WTC11 (cell line): ENCODE results near the gene PRRX1. TPM values are rescaled to one million over a fixed set of nuclear protein-coding genes. Genes with fewer than 3 reads are reported as not detected.

Experiments
- ATAC-seq: fragments of 200-7000 bp; cut with Tn5 transposase; 2 replicates; pipeline ENCODE4 v1.10.0; 2021; ENCODE audit warnings: mild to moderate bottlenecking, moderate library complexity
- CTCF ChIA-PET: fragments of 300-600 bp; sonication (Branson Sonifier 250); formaldehyde crosslinking; loops from one replicate; lab custom pipeline; 2021; ENCODE audit warnings: antibody characterized with exemption; lab: Charles Lee
- POLR2A ChIA-PET: fragments of 350-600 bp; sonication (Branson Sonifier 250); formaldehyde crosslinking; loops from one replicate; lab custom pipeline; 2021; ENCODE audit warnings: antibody characterized with exemption; lab: Charles Lee
- DNase-seq: peaks from one replicate; pipeline ENCODE4 v3.0.0; 2021; ENCODE audit warnings: low spot score
- H3K27ac Mint-ChIP-seq: 2 replicates; pipeline ENCODE4 v1.8.0; 2021; ENCODE audit warnings: mixed read lengths
- H3K27me3 Mint-ChIP-seq: 2 replicates; pipeline ENCODE4 v1.8.0; 2021; ENCODE audit warnings: low read depth, mild to moderate bottlenecking, moderate library complexity, mixed read lengths
- H3K36me3 Mint-ChIP-seq: 2 replicates; pipeline ENCODE4 v1.8.0; 2021; ENCODE audit warnings: mixed read lengths
- H3K4me1 Mint-ChIP-seq: 2 replicates; pipeline ENCODE4 v1.8.0; 2022; ENCODE audit warnings: mixed read lengths
- H3K4me3 Mint-ChIP-seq: 2 replicates; pipeline ENCODE4 v1.8.0; 2021; ENCODE audit warnings: mild to moderate bottlenecking, moderate library complexity, mixed read lengths
- H3K9me3 Mint-ChIP-seq: 2 replicates; pipeline ENCODE4 v1.8.0; 2021; ENCODE audit warnings: mixed read lengths
- AFF4 ChIP-seq: sonication (generic); formaldehyde crosslinking; IDR thresholded peaks from 2 replicates; pipeline ENCODE4 v1.8.1; 2023; ENCODE audit warnings: mild to moderate bottlenecking, missing genetic modification reagents, borderline replicate concordance
- ATF2 ChIP-seq: sonication (generic); formaldehyde crosslinking; IDR thresholded peaks from 2 replicates; pipeline ENCODE4 v1.8.1; 2022; ENCODE audit warnings: low read depth, missing genetic modification reagents, borderline replicate concordance
- ATF6 ChIP-seq: sonication (generic); formaldehyde crosslinking; IDR thresholded peaks from 2 replicates; pipeline ENCODE4 v1.8.1; 2023; ENCODE audit warnings: mild to moderate bottlenecking, missing genetic modification reagents
- CDX4 ChIP-seq: fragments of 250-450 bp; sonication (Bioruptor Pico); IDR thresholded peaks from 2 replicates; pipeline ENCODE4 v1.9.0; 2021; ENCODE audit warnings: moderate library complexity, mild to moderate bottlenecking, inconsistent platforms, borderline replicate concordance
- E2F1 ChIP-seq: sonication (generic); formaldehyde crosslinking; IDR thresholded peaks from 2 replicates; pipeline ENCODE4 v1.8.0; 2022; ENCODE audit warnings: mild to moderate bottlenecking, missing genetic modification reagents
- E2F5 ChIP-seq: sonication (generic); formaldehyde crosslinking; IDR thresholded peaks from 2 replicates; pipeline ENCODE4 v1.8.1; 2022; ENCODE audit warnings: mild to moderate bottlenecking, moderate library complexity, missing genetic modification reagents
- EMX1 ChIP-seq: fragments of 250-450 bp; sonication (Bioruptor Pico); IDR thresholded peaks from 2 replicates; pipeline ENCODE4 v1.8.0; 2021; ENCODE audit warnings: mild to moderate bottlenecking
- FOXK1 ChIP-seq: sonication (generic); formaldehyde crosslinking; IDR thresholded peaks from 2 replicates; pipeline ENCODE4 v1.8.0; 2022; ENCODE audit warnings: mild to moderate bottlenecking, moderate library complexity, missing genetic modification reagents
- FOXP1 ChIP-seq: sonication (generic); formaldehyde crosslinking; IDR thresholded peaks from 2 replicates; pipeline ENCODE4 v1.8.0; 2022; ENCODE audit warnings: missing genetic modification reagents, mild to moderate bottlenecking, moderate library complexity, borderline replicate concordance
- GTF2I ChIP-seq: fragments of 250-450 bp; sonication (Bioruptor Pico); conservative IDR thresholded peaks from 2 replicates; pipeline ENCODE4 v1.4.0; 2021; ENCODE audit warnings: mild to moderate bottlenecking
- JAZF1 ChIP-seq: fragments of 250-450 bp; sonication (Bioruptor Pico); IDR thresholded peaks from 2 replicates; pipeline ENCODE4 v1.9.0; 2021; ENCODE audit warnings: moderate library complexity, mild to moderate bottlenecking, inconsistent platforms
- MLX ChIP-seq: sonication (generic); formaldehyde crosslinking; IDR thresholded peaks from 2 replicates; pipeline ENCODE4 v1.8.1; 2023; ENCODE audit warnings: mild to moderate bottlenecking, missing genetic modification reagents, moderate library complexity
- MXD4 ChIP-seq: fragments of 250-450 bp; sonication (Bioruptor Pico); IDR thresholded peaks from 2 replicates; pipeline ENCODE4 v1.8.0; 2021; ENCODE audit warnings: mild to moderate bottlenecking, moderate library complexity, borderline replicate concordance
- NFATC4 ChIP-seq: fragments of 250-450 bp; sonication (Bioruptor Pico); IDR thresholded peaks from 2 replicates; pipeline ENCODE4 v1.9.0; 2021; ENCODE audit warnings: mild to moderate bottlenecking
- PRRX2 ChIP-seq: fragments of 250-450 bp; sonication (Bioruptor Pico); IDR thresholded peaks from 2 replicates; pipeline ENCODE4 v1.8.0; 2021; ENCODE audit warnings: mild to moderate bottlenecking
- SMAD4 ChIP-seq: sonication (generic); formaldehyde crosslinking; IDR thresholded peaks from 2 replicates; pipeline ENCODE4 v1.8.0; 2022; ENCODE audit warnings: mild to moderate bottlenecking, missing genetic modification reagents
- TP53 ChIP-seq: sonication (generic); formaldehyde crosslinking; IDR thresholded peaks from 2 replicates; pipeline ENCODE4 v1.8.1; 2023; ENCODE audit warnings: mild to moderate bottlenecking, missing genetic modification reagents
- ZMAT4 ChIP-seq: fragments of 250-450 bp; sonication (Bioruptor Pico); IDR thresholded peaks from 2 replicates; pipeline ENCODE4 v1.9.0; 2021; ENCODE audit warnings: mild to moderate bottlenecking
- ZNF138 ChIP-seq: sonication (generic); formaldehyde crosslinking; conservative IDR thresholded peaks from 2 replicates; pipeline ENCODE4 v1.8.1; 2022; ENCODE audit warnings: mild to moderate bottlenecking, moderate library complexity, missing genetic modification reagents
- total RNA-seq: library from RNA; stranded (reverse); gene quantifications from 3 replicates; pipeline ENCODE4 v1.2.3, GENCODE V29; 2021

PRRX1 gene
- total RNA-seq, 1 experiment from 2014 or later: 0.31 TPM

GRCh38 chr1:170714163-170714562, 50.2 kb downstream of the PRRX1 start:
- no peak for ATAC-seq
- Mint-ChIP-seq H3K4me1 (no peaks in the 10 kb centered on the region), H3K36me3 (no peaks in the 10 kb centered on the region), H3K4me3 (no peak overlapping the region), H3K27ac (no peak overlapping the region), H3K9me3 (no peaks in the 10 kb centered on the region), H3K27me3 (no peaks in the 10 kb centered on the region)
- no peak for DNase-seq
- TF ChIP-seq MXD4 (CRISPR knock-in tag): no peak
- TF ChIP-seq SMAD4 (CRISPR knock-in tag): no peak
- TF ChIP-seq PRRX2 (CRISPR knock-in tag): no peak
- no peak for TF ChIP-seq ZMAT4
- TF ChIP-seq FOXK1 (CRISPR knock-in tag): no peak
- TF ChIP-seq TP53 (CRISPR knock-in tag): no peak
- TF ChIP-seq ZNF138 (CRISPR knock-in tag): no peak
- TF ChIP-seq FOXP1 (CRISPR knock-in tag): no peak
- TF ChIP-seq JAZF1 (CRISPR knock-in tag): no peak
- TF ChIP-seq AFF4 (CRISPR knock-in tag): no peak
- TF ChIP-seq ATF2 (CRISPR knock-in tag): no peak
- no peak for TF ChIP-seq GTF2I
- no peak for TF ChIP-seq MLX
- CTCF ChIA-PET: no interaction called here
- POLR2A ChIA-PET: no interaction called here

GRCh38 chr1:170714938-170715337, 51.0 kb downstream of the PRRX1 start:
- no peaks in the 10 kb centered on the region for H3K9me3 Mint-ChIP-seq
- DNase-seq (no peak), ATAC-seq (no peak)
- no peak overlapping the region for H3K4me3 Mint-ChIP-seq
- CTCF ChIA-PET: no interaction called here
- no peaks in the 10 kb centered on the region for H3K36me3 Mint-ChIP-seq
- H3K27ac Mint-ChIP-seq: no peak overlapping the region
- no peaks in the 10 kb centered on the region for H3K4me1 Mint-ChIP-seq
- no peaks in the 10 kb centered on the region for H3K27me3 Mint-ChIP-seq
- POLR2A ChIA-PET: no interaction called here
- TF ChIP-seq E2F1 (CRISPR knock-in tag): no peak
- no peak for TF ChIP-seq EMX1 (CRISPR knock-in tag)
- TF ChIP-seq AFF4 (CRISPR knock-in tag): no peak
- no peak for TF ChIP-seq CDX4
- TF ChIP-seq NFATC4: no peak
- TF ChIP-seq FOXK1 (CRISPR knock-in tag): no peak
- TF ChIP-seq E2F5 (CRISPR knock-in tag): no peak
- no peak for TF ChIP-seq ZNF138 (CRISPR knock-in tag)
- no peak for TF ChIP-seq MXD4 (CRISPR knock-in tag)
- TF ChIP-seq ATF6 (CRISPR knock-in tag): no peak
